SK-N-SH (cell line): ENCODE measurements around the gene LDB2.

ENCODE experiments used
- EP300 ChIP-seq, 2 experiments: IDR thresholded peaks; 2 replicates each; pipeline versions ENCODE4 v1.4.0 to v1.6.1; 2012; ENCODE audit warnings: borderline replicate concordance in 1 of 2, low read depth in 1 of 2, low read length in 1 of 2
- JUND ChIP-seq: IDR thresholded peaks from 2 replicates; pipeline ENCODE4 v1.4.0; 2012
- NFIC ChIP-seq: IDR thresholded peaks from 2 replicates; pipeline ENCODE4 v1.4.0; 2012; ENCODE audit warnings: borderline replicate concordance
- TF ChIP-seq, protein P1 (sequence below): fragments of 200-600 bp; sonication (generic); IDR thresholded peaks from 2 replicates; pipeline ENCODE4 v1.6.1; 2017; ENCODE audit warnings: antibody characterized with exemption, mild to moderate bottlenecking, moderate library complexity

GRCh38 chr4:16804581-16804980 is 93.9 kb downstream of the LDB2 start:
- TF ChIP-seq, protein P1, sequence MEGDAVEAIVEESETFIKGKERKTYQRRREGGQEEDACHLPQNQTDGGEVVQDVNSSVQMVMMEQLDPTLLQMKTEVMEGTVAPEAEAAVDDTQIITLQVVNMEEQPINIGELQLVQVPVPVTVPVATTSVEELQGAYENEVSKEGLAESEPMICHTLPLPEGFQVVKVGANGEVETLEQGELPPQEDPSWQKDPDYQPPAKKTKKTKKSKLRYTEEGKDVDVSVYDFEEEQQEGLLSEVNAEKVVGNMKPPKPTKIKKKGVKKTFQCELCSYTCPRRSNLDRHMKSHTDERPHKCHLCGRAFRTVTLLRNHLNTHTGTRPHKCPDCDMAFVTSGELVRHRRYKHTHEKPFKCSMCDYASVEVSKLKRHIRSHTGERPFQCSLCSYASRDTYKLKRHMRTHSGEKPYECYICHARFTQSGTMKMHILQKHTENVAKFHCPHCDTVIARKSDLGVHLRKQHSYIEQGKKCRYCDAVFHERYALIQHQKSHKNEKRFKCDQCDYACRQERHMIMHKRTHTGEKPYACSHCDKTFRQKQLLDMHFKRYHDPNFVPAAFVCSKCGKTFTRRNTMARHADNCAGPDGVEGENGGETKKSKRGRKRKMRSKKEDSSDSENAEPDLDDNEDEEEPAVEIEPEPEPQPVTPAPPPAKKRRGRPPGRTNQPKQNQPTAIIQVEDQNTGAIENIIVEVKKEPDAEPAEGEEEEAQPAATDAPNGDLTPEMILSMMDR, result no peak
- TF ChIP-seq NFIC, result no peak
- TF ChIP-seq JUND, result no peak
- TF ChIP-seq EP300 (IDR thresholded peaks at IDR 0.05; ENCODE audit: borderline replicate concordance in 1 of 2, low read depth in 1 of 2, low read length in 1 of 2), result no peak
